Measurements from ENCODE around the gene ST3GAL3. TPM values are rescaled to one million over a fixed set of nuclear protein-coding genes. Genes with fewer than 3 reads are reported as not detected.

ST3GAL3 gene
- total and polyA plus RNA-seq, 11 donors, result 14.4 to 31.7 (median 26.3) TPM

GRCh38 chr1:43938892-43939587, 231.7 kb downstream of the ST3GAL3 start:
- TF ChIP-seq, protein P1, sequence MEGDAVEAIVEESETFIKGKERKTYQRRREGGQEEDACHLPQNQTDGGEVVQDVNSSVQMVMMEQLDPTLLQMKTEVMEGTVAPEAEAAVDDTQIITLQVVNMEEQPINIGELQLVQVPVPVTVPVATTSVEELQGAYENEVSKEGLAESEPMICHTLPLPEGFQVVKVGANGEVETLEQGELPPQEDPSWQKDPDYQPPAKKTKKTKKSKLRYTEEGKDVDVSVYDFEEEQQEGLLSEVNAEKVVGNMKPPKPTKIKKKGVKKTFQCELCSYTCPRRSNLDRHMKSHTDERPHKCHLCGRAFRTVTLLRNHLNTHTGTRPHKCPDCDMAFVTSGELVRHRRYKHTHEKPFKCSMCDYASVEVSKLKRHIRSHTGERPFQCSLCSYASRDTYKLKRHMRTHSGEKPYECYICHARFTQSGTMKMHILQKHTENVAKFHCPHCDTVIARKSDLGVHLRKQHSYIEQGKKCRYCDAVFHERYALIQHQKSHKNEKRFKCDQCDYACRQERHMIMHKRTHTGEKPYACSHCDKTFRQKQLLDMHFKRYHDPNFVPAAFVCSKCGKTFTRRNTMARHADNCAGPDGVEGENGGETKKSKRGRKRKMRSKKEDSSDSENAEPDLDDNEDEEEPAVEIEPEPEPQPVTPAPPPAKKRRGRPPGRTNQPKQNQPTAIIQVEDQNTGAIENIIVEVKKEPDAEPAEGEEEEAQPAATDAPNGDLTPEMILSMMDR (IDR thresholded peaks at IDR 0.05), result no peak
- DNase-seq (peak in 2 of 5 donors; percentile 48 to 68), ATAC-seq (peak in 3 of 4 donors; percentile 40 to 54 (median 44))
- H3K9me3 ChIP-seq, result no peaks in the 10 kb centered on the region
- 49 to 66% (median 53%) methylated on average over 3 of the region's 3 CpGs for WGBS, 4 donors
- H3K27ac ChIP-seq, result no peak overlapping the region
- H3K4me1 ChIP-seq, result peaks cover 0 to 20% (median 7%) of the 10 kb centered on the region in 12 donors
- intact Hi-C loops (cut with DNase I), result loop anchor here in 4 of 10 donors (5.0 to 10.0 kb wide), 3 partner anchors 106 to 414 kb away; partner anchors contain the start of gene PTPRF (in 1 of the 4)
- peaks cover 0 to 14% (median 4%) of the 10 kb centered on the region in 9 donors for H3K27me3 ChIP-seq
- no peak overlapping the region for H3K4me3 ChIP-seq
- H3K36me3 ChIP-seq, result no peaks in the 10 kb centered on the region

DNA sequence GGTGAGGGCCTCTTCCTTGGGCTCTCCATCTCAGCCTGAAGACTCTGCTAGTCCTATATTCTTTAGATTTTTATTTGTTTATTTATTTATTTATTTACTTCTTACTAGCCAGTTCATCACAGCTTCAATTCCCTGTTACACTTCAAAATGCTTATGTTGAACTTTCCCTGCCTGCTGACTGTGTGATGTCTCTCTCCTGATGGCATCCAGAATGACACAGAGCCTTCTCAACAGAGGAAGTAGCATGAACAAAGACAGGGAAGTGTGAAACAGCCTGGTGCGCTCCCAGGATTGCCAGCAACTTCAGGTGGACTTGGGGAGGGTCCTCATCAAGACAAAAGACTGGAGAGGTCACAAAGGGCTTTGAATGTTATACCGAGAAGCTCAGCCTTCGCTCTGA, 235.1 kb downstream of the ST3GAL3 start:
- TF ChIP-seq, protein P1 (IDR thresholded peaks at IDR 0.05), result no peak
- no peak for TF ChIP-seq POLR2A (IDR thresholded peaks at IDR 0.05)
- Histone ChIP-seq H3K27me3 (no peaks in the 10 kb centered on the region), H3K9me3 (no peaks in the 10 kb centered on the region), H3K4me3 (no peak overlapping the region), H3K36me3 (no peaks in the 10 kb centered on the region), H3K4me1 (peaks cover 0 to 26% (median 13%) of the 10 kb centered on the region in 12 donors), H3K27ac (no peak overlapping the region)
- peak in 1 of 5 donors; percentile 12 for DNase-seq
- ATAC-seq, result no peak
- WGBS, 4 donors, result 87 to 93% (median 89%) methylated on average over 3 of the region's 3 CpGs
- intact Hi-C loops (cut with DNase I), result no loop called here

DNA sequence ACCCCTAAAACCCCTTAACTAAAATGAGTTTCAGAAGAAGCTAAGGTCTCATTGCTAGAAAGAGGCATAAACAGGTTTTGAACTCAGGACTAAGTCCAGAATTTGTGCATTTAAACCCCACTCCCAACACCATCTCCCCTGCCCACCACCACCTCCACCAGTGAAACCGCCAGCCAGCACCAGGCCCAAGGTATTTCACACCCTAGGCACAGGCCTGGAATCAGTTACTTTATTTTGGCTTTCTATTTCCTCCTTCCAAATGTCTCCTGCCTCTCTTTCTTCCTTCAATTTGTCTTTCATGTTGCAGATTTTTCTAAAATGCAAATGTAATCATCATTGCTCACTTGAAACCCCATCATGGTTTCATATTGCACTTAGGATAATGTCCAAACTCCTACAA, 237.5 kb downstream of the ST3GAL3 start:
- ATAC-seq (no peak), DNase-seq (no peak)
- H3K4me1 ChIP-seq, result peaks cover 6 to 42% (median 37%) of the 10 kb centered on the region in 12 donors
- no peak overlapping the region for H3K4me3 ChIP-seq
- intact Hi-C loops (cut with DNase I), result loop anchor here in 1 of 10 donors (5.0 kb wide), 1 partner anchor 238 kb away; the partner anchor contains the start of gene ST3GAL3
- peaks cover 0 to 7% (median 2%) of the 10 kb centered on the region in 9 donors for H3K36me3 ChIP-seq
- no peaks in the 10 kb centered on the region for H3K27me3 ChIP-seq
- TF ChIP-seq POLR2A (IDR thresholded peaks at IDR 0.05), result no peak
- TF ChIP-seq, protein P1 (IDR thresholded peaks at IDR 0.05), result no peak
- H3K9me3 ChIP-seq, result no peaks in the 10 kb centered on the region
- WGBS, 4 donors, result 95 to 100% (median 97%) methylated on average over 1 of the region's 1 CpG
- H3K27ac ChIP-seq, result peak overlapping the region in 1 of 12 donors; percentile 93

- whole genome bisulfite sequencing, 4 donors, result 12 to 17% (median 14%) methylated on average over 3 of the region's 3 CpGs
- Histone ChIP-seq H3K4me1 (peaks cover 6 to 51% (median 46%) of the 10 kb centered on the region in 12 donors), H3K4me3 (peak overlapping the region; percentile 48 to 83 (median 71)), H3K27ac (peak overlapping the region in 11 of 12 donors; percentile 89 to 99 (median 97)), H3K9me3 (no peaks in the 10 kb centered on the region), H3K27me3 (no peaks in the 10 kb centered on the region), H3K36me3 (peaks cover 0 to 15% (median 9%) of the 10 kb centered on the region in 9 donors)
- no peak for ATAC-seq
- intact Hi-C loops (cut with DNase I), result loop anchor here in 4 of 10 donors (1.0 to 5.0 kb wide), 3 partner anchors 29 to 238 kb away; partner anchors contain the start of genes ATP6V0B (in 4 of the 4) and ST3GAL3 (in 1 of the 4)
- TF ChIP-seq POLR2A (IDR thresholded peaks at IDR 0.05), result no peak
- TF ChIP-seq, protein P1 (IDR thresholded peaks at IDR 0.05), result no peak
- peak in 1 of 5 donors; percentile 8 for DNase-seq
Measured at GRCh38 chr1:43945674-43946235, 238.4 kb downstream of the ST3GAL3 start.
